ENCODE measurements around the gene CCDC70. TPM values are rescaled to one million over a fixed set of nuclear protein-coding genes. Genes with fewer than 3 reads are reported as not detected.

CCDC70 gene
- total RNA-seq, 3 donors from 2014 or later (not counting 1 experiment from before 2014, with no cell fraction given): not detected

- WGBS (ENCODE audit: insufficient coverage): 59% methylated on average over 7 of the region's 7 CpGs
Observed at GRCh38 chr13:51826606-51827005, 35.2 kb upstream of the CCDC70 start.

DNA sequence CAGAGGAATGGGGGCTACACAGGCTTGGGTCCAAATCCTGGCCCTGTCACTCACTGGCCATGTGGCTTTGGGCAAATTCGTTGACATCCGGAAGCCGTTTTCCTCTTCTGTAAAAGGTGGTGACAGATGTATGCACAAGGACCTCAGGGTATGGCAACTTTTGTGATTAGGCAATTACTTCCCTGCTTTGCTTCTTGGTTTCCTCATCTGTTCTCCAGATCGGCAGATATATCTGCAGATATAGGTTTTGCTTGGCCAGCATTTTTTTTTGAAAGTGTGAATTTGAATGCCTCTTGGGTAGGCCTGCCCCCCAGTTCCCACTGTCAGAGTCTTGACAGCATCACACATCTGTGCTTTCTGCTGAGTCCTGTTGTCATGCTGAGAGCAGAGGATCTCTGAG lies 34.5 kb upstream of the CCDC70 start:
- intact Hi-C loops (cut with micrococcal nuclease): no loop called here
- no peaks in the 10 kb centered on the region for H3K27me3 ChIP-seq (ENCODE audit: control insufficient read depth, insufficient read depth, low read length)
- peak overlapping the region in 1 of 2 donors; percentile 60 for H3K27ac Mint-ChIP-seq
- H3K27me3 Mint-ChIP-seq (ENCODE audit: low read depth in 2 of 2): peaks cover 0 to 3% of the 10 kb centered on the region in 2 donors
- H3K4me1 ChIP-seq (ENCODE audit: control insufficient read depth, insufficient read depth, low read length): peaks cover 44% of the 10 kb centered on the region
- no peak for DNase-seq
- H3K9me3 Mint-ChIP-seq: no peaks in the 10 kb centered on the region
- 27% methylated on average over 4 of the region's 4 CpGs for WGBS (ENCODE audit: insufficient coverage)
- H3K4me3 ChIP-seq (ENCODE audit: low read length): no peak overlapping the region
- peaks cover 39 to 43% of the 10 kb centered on the region in 2 donors for H3K4me1 Mint-ChIP-seq
- ATAC-seq: peak in 1 of 3 donors; percentile 53
- no peaks in the 10 kb centered on the region for H3K9me3 ChIP-seq (ENCODE audit: control insufficient read depth, insufficient read depth, low read length)
- no peaks in the 10 kb centered on the region for H3K36me3 Mint-ChIP-seq
- no peak for TF ChIP-seq CTCF (IDR thresholded peaks at IDR 0.05)
- no peaks in the 10 kb centered on the region for H3K36me3 ChIP-seq (ENCODE audit: control insufficient read depth, insufficient read depth, low read length)
- H3K4me3 Mint-ChIP-seq: no peak overlapping the region
- no peak overlapping the region for H3K27ac ChIP-seq (ENCODE audit: low read length)

More at GRCh38 chr13:51826606-51827005, 35.2 kb upstream of the CCDC70 start:
- Histone ChIP-seq H3K27me3 (ENCODE audit: control insufficient read depth, insufficient read depth, low read length) (no peaks in the 10 kb centered on the region), H3K36me3 (ENCODE audit: control insufficient read depth, insufficient read depth, low read length) (no peaks in the 10 kb centered on the region), H3K4me1 (ENCODE audit: control insufficient read depth, insufficient read depth, low read length) (peaks cover 50% of the 10 kb centered on the region), H3K4me3 (ENCODE audit: low read length) (no peak overlapping the region), H3K27ac (ENCODE audit: low read length) (no peak overlapping the region), H3K9me3 (ENCODE audit: control insufficient read depth, insufficient read depth, low read length) (no peaks in the 10 kb centered on the region)
- Mint-ChIP-seq H3K4me1 (peaks cover 44 to 50% of the 10 kb centered on the region in 2 donors), H3K4me3 (no peak overlapping the region), H3K36me3 (no peaks in the 10 kb centered on the region), H3K27me3 (ENCODE audit: low read depth in 2 of 2) (peaks cover 0 to 3% of the 10 kb centered on the region in 2 donors), H3K9me3 (no peaks in the 10 kb centered on the region), H3K27ac (peak overlapping the region; percentile 14 to 60)
- no peak for TF ChIP-seq CTCF (IDR thresholded peaks at IDR 0.05)
- intact Hi-C loops (cut with micrococcal nuclease): no loop called here
- ATAC-seq (no peak), DNase-seq (peak in 1 of 2 donors; percentile 51)

- Mint-ChIP-seq H3K4me3 (no peak overlapping the region), H3K4me1 (peaks cover 32 to 38% of the 10 kb centered on the region in 2 donors), H3K27ac (no peak overlapping the region), H3K36me3 (no peaks in the 10 kb centered on the region), H3K27me3 (ENCODE audit: low read depth in 2 of 2) (peaks cover 6 to 12% of the 10 kb centered on the region in 2 donors), H3K9me3 (no peaks in the 10 kb centered on the region)
- Histone ChIP-seq H3K27ac (ENCODE audit: low read length) (no peak overlapping the region), H3K4me3 (ENCODE audit: low read length) (no peak overlapping the region), H3K9me3 (ENCODE audit: control insufficient read depth, insufficient read depth, low read length) (no peaks in the 10 kb centered on the region), H3K4me1 (ENCODE audit: control insufficient read depth, insufficient read depth, low read length) (peaks cover 33% of the 10 kb centered on the region), H3K27me3 (ENCODE audit: control insufficient read depth, insufficient read depth, low read length) (no peaks in the 10 kb centered on the region), H3K36me3 (ENCODE audit: control insufficient read depth, insufficient read depth, low read length) (no peaks in the 10 kb centered on the region)
- ATAC-seq: no peak
- TF ChIP-seq CTCF (IDR thresholded peaks at IDR 0.05): no peak
- intact Hi-C loops (cut with micrococcal nuclease): no loop called here
- DNase-seq: no peak
- WGBS (ENCODE audit: insufficient coverage): 86% methylated on average over 6 of the region's 8 CpGs
Observed at GRCh38 chr13:51828730-51829567, 32.8 kb upstream of the CCDC70 start.

All from natural killer cell (primary cell).